GM18511 (cell line): ENCODE data around the gene TGFBR1.

Experiments
- ATAC-seq: cut with Tn5 transposase; IDR thresholded peaks from one replicate; pipeline ENCODE4 v1.9.1; 2021; ENCODE audit warnings: mild to moderate bottlenecking, moderate library complexity; ENCODE audit not compliant: unreplicated experiment

TGFBR1 gene

DNA sequence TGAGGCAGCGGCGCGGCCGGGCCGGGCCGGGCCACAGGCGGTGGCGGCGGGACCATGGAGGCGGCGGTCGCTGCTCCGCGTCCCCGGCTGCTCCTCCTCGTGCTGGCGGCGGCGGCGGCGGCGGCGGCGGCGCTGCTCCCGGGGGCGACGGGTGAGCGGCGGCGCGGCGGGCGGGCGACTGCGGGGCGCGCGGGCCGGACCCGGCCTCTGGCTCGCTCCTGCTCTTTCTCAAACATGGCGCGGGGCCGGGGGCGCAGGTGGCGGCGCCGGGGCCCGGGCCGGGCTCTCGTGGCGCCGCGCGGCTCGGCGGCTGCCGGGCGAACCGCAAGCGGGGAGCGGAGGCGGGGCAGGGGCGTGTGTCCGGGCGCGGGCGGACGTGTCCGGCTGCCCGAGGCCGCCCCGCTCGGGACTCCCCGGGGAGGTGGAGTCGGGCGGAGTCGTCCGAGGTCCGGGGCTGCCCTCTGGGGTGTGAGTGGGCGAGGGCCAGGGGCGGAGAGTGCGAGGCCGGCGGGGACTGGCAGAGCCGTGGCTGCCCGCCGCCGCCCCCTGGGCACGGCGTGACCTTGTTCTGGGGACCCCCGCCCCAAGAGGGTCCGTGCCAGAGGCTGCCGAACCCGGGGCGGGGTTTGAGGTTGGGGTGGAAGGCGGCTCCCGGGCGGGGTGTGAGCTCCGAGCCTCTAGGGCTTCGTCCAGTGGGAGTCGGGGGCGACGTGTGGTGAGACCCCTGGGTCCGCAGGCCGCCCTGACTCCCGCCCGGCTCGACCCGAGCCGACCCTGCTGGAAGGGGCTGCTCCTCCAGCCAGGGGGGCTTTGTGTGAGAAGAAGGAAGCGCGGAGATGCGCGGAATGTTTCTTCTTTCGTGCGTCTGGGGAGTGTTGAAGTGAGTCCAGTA is 485 bp downstream of the TGFBR1 start:
- ATAC-seq = peak; percentile 65

DNA sequence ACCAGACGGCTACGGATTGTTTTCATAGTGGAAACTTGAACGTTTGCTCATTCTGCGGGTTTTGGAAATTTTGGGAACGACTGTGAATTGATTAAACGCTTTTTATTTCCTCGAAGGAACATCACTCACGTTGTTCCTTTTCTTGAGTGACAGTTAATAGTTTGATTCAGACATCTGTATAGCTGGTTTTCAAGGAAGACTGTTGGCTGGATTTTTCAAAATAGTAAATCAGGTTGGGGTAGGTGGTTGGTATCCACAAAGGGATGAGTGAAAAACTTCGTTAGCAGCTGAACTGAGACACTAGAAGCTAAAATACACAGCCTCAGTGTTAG is 1.1 kb downstream of the TGFBR1 start:
- no peak for ATAC-seq

DNA sequence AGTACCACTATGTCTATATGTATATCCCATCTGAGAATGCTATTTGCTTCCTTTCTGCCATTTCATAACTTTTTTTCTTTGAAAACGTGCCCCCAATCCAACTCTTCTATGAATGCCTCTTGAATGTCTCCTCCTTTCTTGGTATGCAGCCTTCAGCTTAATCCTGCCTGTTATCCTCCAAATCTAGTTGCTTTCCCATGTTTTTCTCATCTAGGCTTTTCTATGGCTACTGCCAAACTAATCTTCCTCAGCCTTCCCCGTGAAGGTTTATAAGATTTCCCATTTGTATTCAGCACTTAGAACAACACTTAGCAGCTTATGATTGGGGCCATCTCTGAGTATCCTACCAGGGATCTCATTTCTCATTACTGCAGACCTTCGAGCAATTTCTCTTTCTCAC is 2.5 kb downstream of the TGFBR1 start:
- no peak for ATAC-seq

- no peak for ATAC-seq
Measured at GRCh38 chr9:99108131-99108530, 3.2 kb downstream of the TGFBR1 start.

- no peak for ATAC-seq
Measured at GRCh38 chr9:99109522-99109921, 4.6 kb downstream of the TGFBR1 start.

DNA sequence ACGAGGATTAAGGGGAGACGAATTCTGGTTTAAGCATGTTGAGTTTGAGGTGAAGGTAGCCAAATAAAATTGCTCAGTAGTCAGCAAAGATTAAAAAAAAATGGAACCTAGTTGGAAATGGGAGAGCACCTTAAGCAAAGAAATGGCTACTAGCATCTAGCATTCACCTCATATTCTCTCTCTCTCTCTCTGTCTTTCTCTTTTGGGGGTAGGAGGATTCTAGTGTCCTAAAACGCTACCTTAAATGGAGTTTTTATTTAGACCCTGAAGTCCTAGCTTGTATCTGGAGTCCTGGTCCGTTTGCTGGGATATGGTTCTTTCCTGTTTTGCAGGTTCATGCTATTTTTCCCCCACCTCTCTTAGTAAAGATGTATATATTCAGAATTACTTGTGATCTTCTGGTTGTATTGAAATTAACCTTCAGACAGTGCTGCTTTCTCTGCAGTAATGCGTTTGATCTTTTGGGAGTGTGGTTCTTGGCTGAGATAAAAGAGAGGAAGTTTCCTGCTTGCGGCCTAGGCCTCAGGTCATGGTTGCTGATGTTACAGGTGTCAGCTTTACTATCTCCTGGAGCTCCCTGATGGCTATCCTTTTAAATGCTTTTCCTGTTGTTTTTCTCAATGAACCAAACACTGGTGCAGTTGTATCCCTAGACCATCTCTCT is 8.0 kb downstream of the TGFBR1 start:
- no peak for ATAC-seq

DNA sequence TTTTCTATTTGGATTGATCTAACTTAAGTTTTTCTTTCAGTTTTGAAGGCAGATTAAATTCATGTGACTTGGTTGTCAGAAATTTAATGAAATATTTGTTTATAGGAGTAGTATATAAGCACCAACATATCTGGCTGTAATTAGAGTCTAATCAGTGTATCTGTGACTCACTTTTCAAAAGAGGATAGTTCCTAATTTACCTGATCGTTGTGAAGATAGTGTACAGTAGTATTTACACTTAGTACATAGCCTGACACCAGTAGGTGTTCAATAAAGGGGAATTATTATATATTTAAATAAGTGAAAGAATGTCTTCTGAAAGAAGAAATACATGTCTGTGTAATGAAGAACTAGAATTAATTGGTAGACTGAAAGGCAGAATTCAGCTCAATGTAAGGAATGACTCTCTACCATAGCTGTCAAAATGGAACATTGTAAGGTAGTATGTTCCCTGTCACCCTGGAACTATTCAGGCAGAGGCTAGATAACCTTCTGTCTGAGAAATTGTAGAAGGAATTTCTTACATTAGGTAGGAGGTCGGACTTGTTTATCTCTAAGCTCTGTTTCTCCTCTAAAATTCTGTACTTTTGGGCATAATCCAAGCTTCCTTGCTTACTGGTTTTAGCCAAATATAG is 8.6 kb downstream of the TGFBR1 start:
- no peak for ATAC-seq

DNA sequence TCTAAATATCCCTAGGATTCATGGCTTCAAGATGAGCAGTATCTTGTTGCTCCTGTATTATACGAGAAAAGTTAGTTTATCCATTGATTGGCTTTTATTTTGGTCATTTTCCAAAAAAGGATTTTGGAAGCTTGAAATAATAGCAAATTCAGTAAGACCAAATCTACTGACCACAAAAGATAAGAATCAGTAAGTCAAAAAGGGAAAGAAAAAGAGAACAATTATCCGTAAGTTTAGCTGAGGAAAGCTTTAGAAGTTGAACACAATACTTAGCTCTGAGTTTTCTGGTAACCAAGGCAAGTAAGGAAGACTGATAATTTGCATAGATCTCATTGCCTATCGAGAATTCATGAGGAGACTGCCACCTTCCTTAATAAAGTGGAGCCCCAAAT is 9.1 kb downstream of the TGFBR1 start:
- no peak for ATAC-seq

GRCh38 chr9:99114846-99115500 is 10.1 kb downstream of the TGFBR1 start:
- no peak for ATAC-seq

DNA sequence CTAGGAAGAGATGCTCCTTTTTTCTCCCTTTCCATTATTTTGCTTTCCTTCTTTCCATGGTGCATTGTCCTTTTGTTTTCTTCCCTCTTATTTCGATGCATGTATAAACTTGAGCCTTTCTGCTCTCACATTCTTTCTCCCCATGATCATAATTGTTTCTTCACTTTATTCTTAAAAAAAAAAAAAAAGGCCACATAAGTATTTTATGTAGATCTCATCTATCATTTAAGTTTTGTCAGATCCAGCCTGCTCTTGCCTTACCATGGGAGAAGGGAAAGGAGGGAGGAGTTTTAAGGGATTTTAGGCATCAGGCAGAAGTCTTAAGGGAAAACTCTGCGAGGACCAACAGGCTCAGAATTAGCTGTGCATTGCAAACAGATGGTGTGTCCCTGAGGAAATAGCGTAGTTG is 11.1 kb downstream of the TGFBR1 start:
- no peak for ATAC-seq

- ATAC-seq = peak; percentile 98
Measured at GRCh38 chr9:99118782-99119466, 14.0 kb downstream of the TGFBR1 start.

- no peak for ATAC-seq
Measured at GRCh38 chr9:99119976-99120655, 15.2 kb downstream of the TGFBR1 start.

DNA sequence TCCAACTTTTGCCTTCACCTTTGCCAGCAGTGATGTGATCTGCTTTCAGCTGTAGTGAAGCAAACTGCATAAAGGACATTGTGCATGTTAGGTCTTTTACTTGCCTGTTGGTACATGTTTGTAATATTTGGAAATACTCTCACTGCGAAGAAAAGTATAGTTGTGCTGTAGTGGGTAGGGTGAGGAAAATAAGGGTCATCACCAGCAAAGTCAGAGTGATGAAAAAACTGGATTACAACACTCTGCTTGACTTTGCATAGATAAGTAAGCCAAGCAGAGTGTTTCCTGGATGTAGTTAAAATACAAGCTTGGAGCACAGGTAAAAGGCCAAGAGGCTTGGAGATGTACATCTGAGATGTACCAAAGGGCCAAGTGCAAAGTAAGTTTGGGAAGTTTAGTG is 16.7 kb downstream of the TGFBR1 start:
- no peak for ATAC-seq

DNA sequence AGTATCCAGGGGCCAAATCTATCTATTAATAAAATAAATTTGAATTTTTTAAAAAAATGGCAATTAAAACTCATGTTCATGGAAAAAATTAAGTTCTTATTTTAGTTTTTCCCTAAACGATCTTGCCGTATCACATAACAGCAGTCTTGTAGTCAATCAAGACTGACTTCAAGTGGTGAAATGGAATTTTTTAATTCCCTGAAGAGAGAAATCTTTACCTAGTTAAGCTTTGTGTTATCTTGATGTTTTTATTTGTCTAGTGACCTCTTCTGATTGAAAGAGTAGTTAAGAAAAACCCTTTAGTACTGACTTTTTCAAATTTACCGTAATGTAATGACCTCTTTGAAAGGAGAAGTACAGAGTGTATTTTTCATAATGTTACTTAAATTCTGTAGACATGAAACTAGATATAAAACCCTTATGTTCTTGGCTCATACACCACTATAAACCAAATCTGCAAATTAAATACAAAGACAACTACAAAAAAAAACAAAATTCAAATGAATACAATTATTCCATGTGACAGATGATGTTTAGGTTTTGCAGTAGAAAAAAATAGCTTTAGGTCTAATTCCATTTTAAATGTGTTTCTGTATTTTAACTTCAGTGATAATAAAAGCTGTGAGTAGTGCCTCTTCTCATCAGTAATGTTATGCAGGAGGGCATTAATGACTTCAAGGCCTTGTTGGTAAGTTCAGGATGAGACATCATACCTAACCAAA is 19.8 kb downstream of the TGFBR1 start:
- ATAC-seq = no peak

DNA sequence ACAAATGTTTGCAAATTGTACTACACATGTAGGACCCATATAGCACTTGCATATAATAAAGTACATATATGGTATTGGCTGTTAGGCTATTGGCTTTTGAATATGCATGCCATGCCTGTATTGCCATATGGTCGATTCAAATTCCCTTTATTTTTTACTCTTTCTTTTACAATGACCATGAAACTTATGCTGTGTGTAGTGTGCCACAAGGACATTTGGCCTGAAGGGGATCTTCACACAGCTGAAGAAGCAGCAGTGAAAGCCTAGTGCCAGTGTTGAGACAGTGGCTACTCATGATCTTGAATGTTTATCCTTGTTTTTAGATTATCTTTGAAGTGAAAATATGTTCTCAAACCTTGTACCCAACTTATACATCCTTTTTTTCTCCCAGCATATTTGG is 20.5 kb downstream of the TGFBR1 start:
- ATAC-seq = no peak

DNA sequence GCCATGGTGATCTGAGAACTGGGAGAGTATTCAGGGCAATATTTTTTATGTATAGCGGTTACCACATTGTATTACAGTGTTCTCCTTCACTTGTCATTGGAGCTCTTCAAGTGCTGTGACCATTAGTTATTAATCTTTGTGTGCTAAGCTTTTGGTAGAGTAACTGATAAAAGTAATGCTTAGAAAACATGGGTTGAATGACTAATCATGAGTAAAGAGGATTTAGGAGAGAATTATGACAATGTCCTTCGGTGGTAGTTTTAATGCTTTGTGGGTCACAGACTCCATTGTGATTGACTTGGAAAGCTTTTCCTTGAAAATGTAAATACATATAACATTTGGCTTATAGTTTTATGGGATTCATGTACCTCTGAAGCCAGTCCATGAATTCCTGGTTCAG is 21.4 kb downstream of the TGFBR1 start:
- ATAC-seq = no peak

GRCh38 chr9:99127356-99128132 is 22.6 kb downstream of the TGFBR1 start:
- ATAC-seq = peak; percentile 41

DNA sequence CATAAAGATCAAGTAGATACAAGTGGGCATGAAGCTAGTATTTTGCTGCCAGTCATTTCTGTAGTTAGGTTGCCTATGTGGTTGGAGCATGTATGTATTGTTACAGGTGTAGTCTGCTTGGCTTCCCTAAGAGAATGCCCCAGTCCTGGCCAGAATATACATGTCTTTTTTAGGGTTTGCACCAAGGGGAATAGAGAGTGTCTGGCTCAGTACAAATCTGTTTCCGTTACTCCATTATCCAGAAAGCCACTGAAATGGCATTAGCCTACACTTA is 23.2 kb downstream of the TGFBR1 start:
- ATAC-seq = peak; percentile 35

DNA sequence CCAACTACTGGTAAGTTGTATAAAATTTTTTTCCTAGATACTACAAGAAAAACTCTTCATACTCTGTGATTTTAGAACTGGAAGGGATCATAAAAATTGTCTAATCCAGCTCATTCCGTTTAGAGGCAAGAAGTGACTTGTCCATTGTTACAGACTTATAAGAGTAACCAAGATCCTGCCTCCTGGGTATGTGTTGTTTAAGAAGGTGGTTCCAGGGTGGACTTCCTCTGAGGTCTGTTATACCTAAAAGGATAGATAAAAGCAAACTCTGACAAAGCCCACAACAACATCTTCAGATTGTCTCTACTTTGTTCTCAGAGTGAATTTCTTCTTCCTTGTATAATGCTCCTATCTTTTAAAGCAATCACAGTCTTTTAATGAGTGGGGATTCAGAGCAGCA is 24.2 kb downstream of the TGFBR1 start:
- ATAC-seq = no peak
